SIG-M5 (cell line): ENCODE measurements around the gene COL17A1.

Source experiments
- DNase-seq: peaks from one replicate; lab custom pipeline; 2025; lab: John Stamatoyannopoulos, UW

COL17A1 gene

DNA sequence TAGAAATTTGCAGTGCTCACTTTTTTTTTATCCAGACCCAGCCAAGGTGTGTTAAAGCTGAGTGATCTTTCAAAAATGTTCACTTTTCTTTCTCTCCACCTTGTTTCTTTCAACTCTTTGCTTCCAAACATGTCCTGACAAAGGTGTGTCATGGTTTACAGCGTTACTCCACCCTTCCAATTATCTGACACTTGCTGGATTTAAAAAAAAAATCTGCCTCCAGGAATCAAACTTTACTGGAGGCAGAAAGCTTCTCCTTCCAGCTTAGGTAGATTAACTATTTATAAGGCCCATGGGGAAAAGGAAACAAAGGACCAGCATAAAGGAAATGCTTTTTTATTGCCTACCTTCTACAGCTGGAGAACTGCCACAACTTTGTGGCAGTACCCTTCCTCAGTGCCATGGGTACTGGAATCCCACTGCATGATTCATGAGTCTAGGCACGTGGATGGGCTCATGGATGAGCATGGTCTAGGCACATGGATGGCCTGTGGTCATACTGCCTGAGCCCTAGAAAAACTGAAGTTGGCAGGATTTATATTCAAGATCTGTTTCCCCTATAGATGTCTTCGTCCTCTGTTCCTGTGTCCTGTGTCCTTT is at the start of gene COL17A1:
Gene COL17A1, minus strand, starts transcription at position 80 of the 600 bp plus-strand sequence. CDS start 5,207 bp downstream, outside the sequence.
- no peak for DNase-seq

DNA sequence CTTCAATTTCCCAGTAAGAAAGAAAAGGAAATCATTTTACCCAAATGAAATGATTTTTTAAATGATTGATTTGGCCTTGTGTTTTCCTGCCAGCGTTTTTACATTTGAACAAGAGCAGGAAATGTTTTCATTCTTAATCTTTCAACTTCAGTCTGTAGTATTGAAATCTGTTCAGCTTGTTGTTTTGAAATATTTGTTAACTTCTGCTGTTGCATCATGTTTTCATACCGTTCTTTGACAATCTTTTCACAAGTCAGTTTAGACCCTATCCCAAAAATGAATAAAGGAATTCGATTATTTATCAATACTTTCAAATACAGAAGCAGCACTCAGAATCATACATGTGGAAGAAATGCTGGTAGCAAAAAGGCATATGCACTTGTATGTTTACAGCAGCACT is 44.4 kb upstream of the COL17A1 start:
- no peak for DNase-seq

DNA sequence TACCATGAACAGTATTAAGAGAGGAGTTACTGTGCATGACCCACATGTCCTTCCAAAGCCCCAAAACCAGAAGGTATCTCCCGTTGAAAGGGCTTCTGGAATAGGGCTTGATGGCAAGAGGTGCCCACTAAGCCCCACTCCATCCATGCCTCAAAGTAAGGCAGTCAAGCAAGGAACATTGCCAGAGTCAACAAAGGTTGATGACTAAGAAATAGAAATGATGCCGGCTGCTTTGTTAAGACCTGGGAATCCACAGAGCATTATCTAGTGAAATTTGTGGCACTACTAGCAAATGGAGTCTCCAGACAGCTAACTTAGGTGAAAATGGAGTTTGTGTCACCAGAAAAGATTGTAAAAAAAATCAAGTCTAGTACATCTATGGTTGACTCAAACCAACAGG is 42.5 kb upstream of the COL17A1 start:
- DNase-seq = no peak

DNA sequence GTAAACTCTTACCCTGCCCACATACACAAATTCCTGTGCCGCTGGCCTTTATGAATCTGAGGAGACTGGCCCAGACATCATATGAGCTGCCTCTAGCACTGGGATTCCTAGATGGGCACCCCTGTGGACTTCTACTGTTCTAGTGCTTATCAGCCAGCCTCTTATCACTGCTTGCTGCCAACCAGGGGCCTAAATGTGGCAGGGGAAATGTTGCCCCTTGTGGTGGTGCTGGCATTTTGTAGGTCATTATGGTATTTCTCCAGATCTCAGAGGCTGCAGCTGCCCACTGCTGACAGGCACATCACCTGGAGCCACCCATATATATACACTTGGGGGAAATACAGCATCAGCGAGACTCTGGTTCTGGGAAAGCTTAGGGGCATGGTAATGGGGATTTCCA is 41.7 kb upstream of the COL17A1 start:
- DNase-seq = no peak

DNA sequence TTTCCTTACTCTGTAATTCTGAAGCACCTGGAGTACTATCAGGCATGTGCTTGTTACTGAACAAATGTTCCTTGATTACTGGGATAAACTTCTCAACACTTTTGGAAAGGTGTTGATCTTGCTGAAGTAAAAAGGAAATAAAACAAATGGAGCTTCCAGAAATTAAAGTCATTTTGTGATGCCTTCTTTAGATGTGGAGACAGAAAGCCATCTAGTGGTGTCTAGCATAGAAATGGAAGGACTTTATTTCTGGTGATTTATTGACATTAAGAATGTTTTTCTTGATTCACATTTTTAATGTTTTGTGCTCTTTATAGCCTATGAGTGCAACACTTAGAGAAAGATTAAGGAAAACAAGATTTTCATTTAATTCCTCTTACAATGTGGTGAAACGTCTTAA is 37.7 kb upstream of the COL17A1 start:
- no peak for DNase-seq

DNA sequence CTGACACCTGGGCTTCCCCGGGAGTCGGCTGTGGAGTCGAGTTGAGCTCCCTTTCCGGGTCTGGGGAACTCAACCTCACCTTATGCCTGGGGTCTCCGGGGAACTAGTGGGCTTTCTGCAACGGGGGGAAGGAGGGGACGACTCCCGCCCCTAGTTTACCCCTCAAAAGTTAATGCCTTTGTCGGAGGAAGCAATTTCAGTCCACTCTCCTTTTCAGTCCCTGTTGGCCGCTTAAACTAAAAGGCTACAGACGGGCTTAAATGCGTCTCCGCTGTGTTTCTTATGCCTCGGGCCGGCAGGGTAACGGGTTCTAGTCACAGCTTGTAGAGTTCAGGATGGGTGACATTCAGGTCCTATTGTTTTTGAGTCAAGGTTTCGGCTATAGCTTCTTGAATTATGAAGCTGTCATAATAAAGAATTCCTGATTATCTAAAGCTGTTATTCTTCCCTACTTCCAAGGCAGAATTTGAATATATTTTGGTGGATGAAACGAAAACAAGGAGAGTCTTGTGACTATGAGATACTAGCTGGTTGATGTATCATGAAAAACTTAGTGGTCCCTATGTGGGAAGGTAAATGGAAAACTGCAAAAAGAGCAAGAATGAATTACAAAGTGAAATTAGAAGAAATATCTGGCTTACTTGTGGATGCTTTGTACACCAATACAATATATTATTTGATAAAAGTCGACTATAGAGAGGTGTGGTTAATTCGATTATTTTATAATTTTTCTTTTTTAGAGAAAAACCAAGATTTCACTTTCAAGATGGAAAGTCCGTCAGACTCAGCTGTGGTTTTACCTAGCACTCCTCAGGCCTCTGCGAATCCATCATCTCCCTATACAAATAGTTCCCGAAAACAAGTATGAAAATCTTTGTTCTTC is 36.8 kb upstream of the COL17A1 start:
- no peak for DNase-seq

DNA sequence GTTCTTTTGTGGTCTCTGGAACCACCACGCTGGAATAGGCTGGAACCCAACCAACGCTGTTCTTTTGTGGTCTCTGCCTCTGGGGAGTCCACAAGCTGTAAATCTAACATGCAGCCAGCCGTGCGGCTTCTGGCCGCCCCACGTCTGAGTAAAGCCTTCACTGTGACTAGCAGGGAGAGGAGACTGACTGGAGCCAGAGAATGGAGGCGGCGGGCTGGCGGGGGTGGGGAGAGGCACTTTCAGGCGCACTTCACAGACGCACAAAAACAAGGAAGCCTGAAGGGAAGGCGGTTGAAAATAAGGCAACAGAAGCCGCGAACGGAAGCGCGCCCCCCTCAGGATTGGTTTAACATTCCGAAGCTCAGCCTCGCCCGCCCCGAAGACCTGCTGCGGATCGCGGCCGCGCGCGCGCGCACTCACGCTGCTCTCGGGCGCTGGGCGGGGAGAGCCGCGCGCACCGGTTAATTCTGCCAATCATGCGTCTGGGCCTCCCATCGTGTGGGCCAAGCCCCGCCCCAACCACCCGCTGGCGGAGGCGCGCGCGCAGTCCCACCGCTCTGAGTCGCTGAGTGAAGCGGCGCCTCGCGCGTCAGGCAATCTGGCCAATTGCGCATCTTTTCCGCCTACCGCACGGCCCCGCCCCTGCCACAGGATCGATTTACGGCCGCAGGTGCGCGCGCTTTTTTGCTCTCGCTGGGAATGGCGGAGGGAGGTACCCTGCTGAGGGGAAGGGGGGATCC is 36.0 kb upstream of the COL17A1 start, which contains the start of gene SFR1:
Gene SFR1, plus strand, starts transcription at position 687 of the 740 bp plus-strand sequence. Its CDS starts 13 bp downstream, at position 700.
- DNase-seq = peak; percentile 83

DNA sequence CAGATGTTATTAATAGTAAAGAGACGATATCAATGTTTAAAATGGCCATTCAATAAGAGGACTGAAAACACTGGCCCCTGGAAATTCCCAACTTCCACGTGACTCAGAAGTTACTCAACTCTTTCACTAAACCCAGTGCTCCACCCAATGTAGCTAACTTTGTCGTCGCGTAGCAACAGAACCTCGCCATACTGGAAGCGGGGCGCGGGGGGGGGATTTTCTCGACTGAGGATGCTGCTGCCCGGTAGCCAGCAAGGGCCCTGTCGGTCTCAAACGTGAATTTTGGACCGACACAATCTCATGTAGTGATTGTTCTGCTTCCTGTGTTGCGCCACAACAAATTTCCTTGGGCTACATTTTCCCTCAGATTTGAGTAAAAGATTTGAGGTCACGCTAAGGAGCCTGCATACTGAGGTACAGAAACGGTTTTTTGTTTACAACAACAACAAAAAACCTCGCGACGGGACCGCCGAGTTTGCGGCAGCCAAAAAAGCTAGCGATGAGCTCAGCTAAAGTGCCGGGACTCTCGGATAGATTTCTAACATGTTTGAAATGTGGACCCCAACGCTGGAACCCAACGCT is 35.3 kb upstream of the COL17A1 start:
- DNase-seq = no peak

DNA sequence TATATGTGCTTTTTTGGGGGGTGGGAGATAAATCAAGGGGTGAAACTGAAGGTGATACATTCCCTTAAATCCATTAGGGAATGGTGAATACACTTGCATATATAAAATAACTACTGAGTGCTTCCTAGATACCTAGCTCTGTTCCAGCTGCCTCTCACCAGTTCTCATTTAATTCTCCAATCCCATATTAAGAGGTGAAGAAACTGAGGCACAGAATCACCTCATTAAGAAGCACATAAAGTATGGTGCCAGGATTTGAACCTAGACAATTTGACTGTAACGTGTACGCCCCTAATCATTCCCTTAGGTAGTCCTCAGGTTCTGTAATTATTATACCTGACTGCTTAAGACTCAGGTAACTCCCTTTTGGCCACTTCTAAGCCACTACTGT is 34.8 kb upstream of the COL17A1 start:
- no peak for DNase-seq

DNA sequence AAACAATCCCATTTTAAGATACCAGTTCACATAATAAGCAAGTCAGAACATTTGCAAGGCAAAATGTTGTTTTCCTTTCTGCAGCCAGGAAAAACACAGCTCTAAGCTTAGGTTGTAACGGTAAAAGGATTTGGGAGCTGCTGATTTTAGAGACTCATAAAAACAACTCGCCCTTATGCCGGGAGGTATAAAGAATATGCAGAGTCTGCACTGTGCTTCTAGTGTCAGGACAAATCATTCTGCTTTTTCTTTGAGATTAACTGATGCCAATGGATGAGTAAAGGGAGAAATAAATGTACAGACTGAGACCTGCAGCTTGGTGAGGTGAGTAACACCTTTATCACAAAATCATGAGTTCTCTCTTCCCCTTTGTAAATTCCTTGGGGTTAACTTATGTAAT is 34.3 kb upstream of the COL17A1 start:
- DNase-seq = no peak

DNA sequence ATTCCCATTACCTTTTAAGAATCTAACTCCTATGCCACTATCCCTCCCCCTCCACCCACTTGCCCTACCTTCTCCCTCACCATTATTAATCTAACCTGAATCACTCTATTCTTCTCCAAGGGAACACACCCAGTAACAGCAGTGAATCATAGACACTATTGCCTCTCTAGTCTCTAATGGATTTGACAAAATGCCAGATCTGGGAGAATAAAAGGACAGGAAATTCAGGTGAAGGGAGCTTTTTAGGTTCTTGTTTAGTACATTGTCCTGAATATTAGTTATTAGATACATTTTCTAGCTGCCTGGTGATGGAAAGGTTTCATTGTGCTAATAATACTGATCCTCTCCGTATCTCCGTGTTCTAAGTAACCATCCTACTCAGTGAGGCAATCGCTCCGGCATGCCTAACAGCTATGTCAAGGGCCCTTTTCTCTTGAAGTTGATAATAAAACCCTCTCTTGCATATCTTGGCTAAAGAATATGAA is 32.2 kb upstream of the COL17A1 start:
- no peak for DNase-seq

DNA sequence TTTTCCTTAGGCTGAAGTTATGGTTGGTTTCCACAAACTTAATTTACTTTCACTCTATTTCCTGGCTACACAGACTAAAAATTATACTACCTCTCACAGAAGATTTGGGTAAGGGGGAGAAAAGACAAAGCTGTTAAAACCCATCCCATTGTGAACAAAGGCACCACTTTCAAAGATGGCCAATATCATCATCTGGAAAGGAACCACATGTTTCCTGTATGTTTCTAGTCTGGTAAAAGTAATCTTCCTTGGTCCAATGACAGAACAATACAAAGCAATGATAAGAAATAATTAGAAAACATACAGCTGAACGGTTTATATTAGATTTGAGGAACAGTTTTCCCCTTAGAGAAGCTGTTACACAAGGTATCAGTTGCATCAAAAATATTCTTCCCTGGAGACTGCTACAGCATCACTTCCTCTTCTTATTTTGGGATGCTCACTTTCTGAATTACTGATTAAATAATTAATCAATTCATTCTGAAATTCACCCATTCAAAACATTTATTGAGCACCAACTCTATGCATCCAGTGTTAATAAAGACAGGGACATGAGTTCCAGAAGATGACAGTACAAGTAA is 27.8 kb upstream of the COL17A1 start:
- no peak for DNase-seq

DNA sequence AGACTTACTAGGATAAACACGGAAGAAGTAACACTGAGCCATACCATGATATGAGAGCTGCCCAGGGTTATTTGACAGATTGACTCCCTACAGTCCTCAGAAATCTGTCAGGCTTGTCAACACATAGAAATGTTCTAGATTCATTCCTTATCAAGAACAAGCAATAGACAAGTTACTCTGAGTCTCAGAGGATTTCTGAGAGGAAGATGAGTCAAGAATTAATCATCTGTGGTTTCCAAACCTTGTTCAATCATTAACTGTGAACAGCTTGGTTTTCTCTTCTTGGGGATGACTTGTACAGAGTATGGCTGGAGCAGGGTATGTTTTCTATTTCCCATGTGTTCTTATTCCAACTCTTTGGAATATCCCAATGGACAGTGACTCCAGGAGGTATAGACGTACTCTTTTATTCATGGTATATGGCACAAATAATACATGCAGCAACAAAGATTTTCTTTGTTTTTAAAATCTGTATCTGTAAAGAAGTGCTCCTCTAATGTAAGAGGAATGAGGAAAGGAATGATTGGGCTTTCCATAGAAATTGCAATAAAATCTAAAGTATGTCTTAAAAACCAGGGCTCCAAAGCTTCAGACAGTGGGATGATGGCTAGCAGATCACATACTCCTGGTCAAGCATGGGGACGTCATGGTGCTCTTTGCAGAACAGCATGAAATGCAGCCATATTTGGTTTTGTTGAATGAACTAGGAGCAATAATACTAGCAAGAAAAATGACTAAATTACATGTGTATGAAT is 24.4 kb upstream of the COL17A1 start:
- no peak for DNase-seq

DNA sequence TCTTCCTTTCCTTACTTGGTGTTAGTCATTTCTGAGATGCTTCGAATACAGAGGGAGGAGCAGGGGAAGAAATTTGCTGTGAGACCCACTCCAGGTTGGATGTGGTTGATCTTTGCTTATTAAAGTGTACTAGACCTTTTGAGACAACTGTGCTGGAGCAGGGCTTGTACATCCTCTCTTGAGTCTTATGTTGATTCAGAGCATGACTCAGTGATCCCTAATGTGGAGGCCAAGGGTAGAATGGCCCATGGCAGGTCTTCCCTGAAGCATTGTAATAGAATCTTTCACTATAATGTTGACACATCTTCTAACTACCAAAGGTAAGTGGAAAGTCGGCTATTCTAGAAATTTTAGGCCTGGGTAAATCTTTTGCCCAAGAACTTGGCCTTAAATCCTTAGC is 19.2 kb upstream of the COL17A1 start:
- no peak for DNase-seq

DNA sequence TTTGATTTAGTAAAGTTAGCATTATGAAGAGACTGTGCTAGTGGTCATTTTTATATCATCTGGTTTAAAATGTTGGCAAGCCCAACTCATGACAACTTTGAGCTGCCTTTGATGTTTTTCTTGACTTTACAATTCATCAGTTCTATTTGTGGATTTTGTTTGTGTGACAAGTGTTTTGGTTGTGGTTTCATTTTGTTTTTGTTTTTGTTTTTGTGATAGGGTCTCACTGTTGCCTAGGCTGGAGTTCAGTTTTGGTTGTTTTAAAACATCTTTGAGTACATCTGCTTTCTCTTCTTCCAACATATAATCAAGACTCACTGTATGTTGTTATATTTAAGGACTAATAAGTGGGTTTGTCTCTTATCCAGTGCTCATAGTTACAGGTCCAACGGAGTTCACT is 18.7 kb upstream of the COL17A1 start:
- DNase-seq = no peak

DNA sequence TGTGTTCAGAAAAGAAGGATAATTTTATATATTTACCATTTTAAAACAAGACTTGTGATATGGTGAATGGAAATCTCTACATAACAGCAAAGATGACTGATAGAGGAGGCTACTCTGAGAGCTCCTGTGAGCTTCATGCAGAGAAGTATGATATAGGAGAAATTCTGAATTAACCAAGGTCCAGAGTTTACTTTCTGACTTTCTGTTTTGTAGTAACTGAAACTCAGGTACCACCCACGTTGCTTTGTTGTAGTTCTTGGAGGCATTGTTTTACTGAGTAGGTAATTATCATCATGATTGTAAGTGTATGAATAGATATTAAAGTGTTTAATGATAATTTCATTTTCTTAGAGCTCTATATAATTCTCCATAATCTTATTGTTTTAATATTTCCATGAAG is 18.3 kb upstream of the COL17A1 start:
- DNase-seq = no peak

DNA sequence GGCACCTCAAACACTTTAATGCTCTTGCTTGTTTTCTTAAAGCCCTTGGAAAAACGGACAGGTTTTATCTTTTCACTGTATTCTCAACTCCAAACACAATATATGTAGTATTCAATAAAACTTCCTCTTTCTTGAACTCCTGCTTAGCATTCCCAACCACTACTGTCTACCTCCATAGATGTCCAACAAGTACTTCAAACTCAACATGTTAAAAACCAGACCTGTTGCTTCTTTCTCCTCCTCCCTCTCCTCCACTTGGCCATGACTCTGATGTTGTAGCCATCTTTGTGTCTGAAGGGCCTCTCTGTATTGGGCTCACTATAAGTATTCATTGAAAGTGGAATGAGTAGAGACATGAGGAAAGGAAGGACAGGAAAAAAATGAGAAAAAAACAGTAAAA is 16.2 kb upstream of the COL17A1 start:
- no peak for DNase-seq

DNA sequence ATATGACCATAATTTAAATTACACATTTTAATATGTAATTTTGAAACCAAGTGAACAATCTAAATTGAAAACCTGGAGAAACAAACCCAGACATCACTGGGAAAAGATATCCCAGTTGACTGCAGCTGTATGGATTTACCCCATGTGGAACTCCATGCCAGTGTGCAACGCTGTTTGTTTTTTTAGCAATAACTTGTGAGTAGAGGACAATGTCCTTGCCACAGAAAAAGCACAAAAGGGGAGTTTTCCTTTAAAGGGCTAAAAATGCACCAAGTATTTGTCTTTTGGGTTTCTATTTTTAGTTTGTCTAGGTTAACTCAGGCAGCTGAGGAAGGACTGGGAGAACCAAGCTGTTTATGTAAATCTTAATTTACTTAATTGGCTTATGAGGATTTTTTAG is 15.1 kb upstream of the COL17A1 start:
- DNase-seq = no peak

DNA sequence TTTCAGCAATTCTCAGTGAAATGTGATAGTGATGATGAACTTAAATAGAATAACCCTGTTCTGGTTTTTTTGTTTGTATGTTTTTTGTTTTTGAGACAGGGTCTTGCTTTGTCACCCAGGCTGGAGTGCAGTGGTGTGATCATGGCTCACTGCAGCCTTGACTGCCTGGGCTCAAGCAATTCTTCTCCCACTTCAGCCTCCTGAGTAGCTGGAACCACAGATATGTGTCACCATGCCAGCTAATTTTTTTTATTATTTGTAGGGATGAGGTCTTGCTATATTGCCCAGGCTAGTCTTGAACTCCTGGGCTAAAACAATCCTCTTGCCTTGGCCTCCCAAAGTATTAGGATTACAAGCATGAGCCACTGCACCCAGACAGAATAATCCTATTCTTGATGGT is 14.3 kb upstream of the COL17A1 start:
- DNase-seq = no peak

DNA sequence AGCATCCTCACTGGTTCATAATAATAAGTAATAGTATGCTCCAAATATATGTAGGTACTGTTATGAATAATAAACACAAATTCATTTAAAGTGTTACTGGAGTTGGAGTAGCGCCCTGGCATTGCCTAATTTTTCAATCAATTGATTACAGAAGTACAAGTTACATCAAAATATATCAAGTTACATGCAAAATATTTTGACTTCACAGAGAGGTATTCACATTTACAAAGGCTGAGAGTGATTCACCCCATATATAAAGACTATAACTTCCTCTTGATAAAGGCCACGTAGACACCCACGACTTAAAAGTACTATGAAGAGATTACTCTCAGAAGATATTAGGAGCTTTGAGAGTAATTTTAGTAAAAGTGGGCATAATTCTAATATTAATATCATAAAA is 13.6 kb upstream of the COL17A1 start:
- no peak for DNase-seq

DNA sequence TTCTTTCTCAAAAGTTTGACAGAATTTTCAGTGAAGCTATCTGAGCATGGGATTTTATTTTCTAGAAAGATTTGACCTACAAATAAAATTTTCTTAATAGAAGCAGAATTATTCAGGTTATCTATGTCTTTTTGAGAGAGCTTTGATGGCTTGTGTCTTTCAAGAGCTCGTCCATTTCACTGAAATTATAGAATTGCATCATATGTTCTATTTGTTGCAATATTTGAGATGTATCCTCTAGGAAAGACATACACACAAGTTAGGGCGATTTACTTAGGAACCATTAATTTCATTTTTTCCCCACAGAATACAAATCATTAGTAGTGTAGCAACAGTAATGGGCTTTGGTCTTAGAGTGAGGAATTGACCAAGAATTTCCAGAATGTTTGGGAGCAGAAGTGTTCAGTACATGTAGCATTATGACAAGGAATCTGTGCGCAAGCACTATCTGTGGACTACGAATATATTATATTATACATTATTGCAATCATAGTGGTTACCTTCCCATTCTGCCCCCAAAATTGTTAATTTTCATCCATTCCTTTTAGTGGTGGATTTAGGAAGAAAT is 12.8 kb upstream of the COL17A1 start:
- no peak for DNase-seq
